ENCODE results near the gene HOXD8. TPM values are rescaled to one million over a fixed set of nuclear protein-coding genes. Genes with fewer than 3 reads are reported as not detected.

The HOXD8 gene
- total and polyA plus RNA-seq, 10 of the 15 experiments (the other 5 are each of a cell fraction or from before 2014, with no cell fraction given): not detected

GRCh38 chr2:176109192-176109901 lies 20.2 kb upstream of the HOXD8 start:
- Histone ChIP-seq H3K9ac (ENCODE audit: control insufficient read depth, insufficient read depth, low read length) (no peak overlapping the region), H3K4me1 (ENCODE audit: control insufficient read depth, insufficient read depth, low read length) (no peaks in the 10 kb centered on the region), H3K36me3 (ENCODE audit: control insufficient read depth in 2 of 2, insufficient read depth in 2 of 2, low read length in 1 of 2) (no peaks in the 10 kb centered on the region), H3K4me3 (no peak overlapping the region), H3K4me2 (ENCODE audit: control insufficient read depth, insufficient read depth) (no peak overlapping the region), H2AFZ (ENCODE audit: control insufficient read depth, low read depth, low read length) (no peak overlapping the region), H4K20me1 (ENCODE audit: control insufficient read depth, insufficient read depth) (no peaks in the 10 kb centered on the region), H3K27ac (ENCODE audit: control insufficient read depth, insufficient read depth) (no peak overlapping the region), H3K79me2 (ENCODE audit: control insufficient read depth, insufficient read depth, low read length) (no peaks in the 10 kb centered on the region), H3K9me3 (replicated peaks; ENCODE audit: control insufficient read depth, insufficient read depth, low read length) (peaks cover 3% of the 10 kb centered on the region; the same call in 1 of the 3 replicates), H3K27me3 (replicated peaks in 1 of 2; ENCODE audit: control insufficient read depth in 2 of 2, insufficient read depth in 2 of 2, low read length in 1 of 2) (peaks cover 14 to 47% of the 10 kb centered on the region in 2 experiments)
- ChIA-PET SMC1A (ENCODE audit: uncharacterized antibody, unreplicated experiment) (interaction anchor here (2.0 kb wide), 1 partner anchor 17 kb away, joined by 7 read pairs; no protein-coding TSS in a partner anchor), CTCF (interaction anchor here (2.3 to 2.5 kb wide), 3 partner anchors 11 to 1039 kb away, joined by 9 to 12 read pairs (median 12); no protein-coding TSS in a partner anchor), POLR2A (no interaction called here), RAD21 (ENCODE audit: unreplicated experiment) (interaction anchor here (1.1 kb wide), 1 partner anchor 346 kb away, joined by 3 read pairs; no protein-coding TSS in a partner anchor)
- in situ Hi-C loops (cut with MboI) (no loop called here), intact Hi-C loops (cut with micrococcal nuclease; ENCODE audit: unreplicated experiment) (no loop called here)
- WGBS (ENCODE audit: insufficient coverage, insufficient replicate concordance, low lambda C conversion rate, missing lambda C conversion rate): 16% methylated on average over 25 of the region's 26 CpGs
- TF ChIP-seq ZNF687 (IDR thresholded peaks at IDR 0.05) (no peak), NFXL1 (IDR thresholded peaks at IDR 0.05; ENCODE audit: borderline replicate concordance) (no peak), IKZF2 (IDR thresholded peaks at IDR 0.05) (no peak), HDGF (IDR thresholded peaks at IDR 0.05) (no peak), HDAC6 (IDR thresholded peaks at IDR 0.05; ENCODE audit: unreplicated experiment) (no peak), IRF4 (IDR thresholded peaks at IDR 0.05; ENCODE audit: low read depth, low read length) (no peak), FOXK2 (IDR thresholded peaks at IDR 0.05) (no peak), ZNF384 (IDR thresholded peaks at IDR 0.05; ENCODE audit: borderline replicate concordance, low read depth, low read length) (no peak), PAX8 (IDR thresholded peaks at IDR 0.05) (no peak), HDAC2 (IDR thresholded peaks at IDR 0.05) (no peak), ZNF217 (IDR thresholded peaks at IDR 0.05) (no peak), CBFB (IDR thresholded peaks at IDR 0.05; ENCODE audit: low read depth) (no peak)
- DNase-seq (ENCODE audit: low read depth, low spot score) (no peak), FAIRE-seq (no peak), ATAC-seq (no peak)
- BruUV-seq (replicated peaks): no TSS peak
